GM18498 (cell line): ENCODE data around the gene C6orf15.
"Not testable (repeated sequence)": the region's sequence is repeated elsewhere in the genome, so short reads cannot be mapped to it uniquely, and the experiment has no call there.

ENCODE experiments used
- ATAC-seq: cut with Tn5 transposase; IDR thresholded peaks from one replicate; pipeline ENCODE4 v1.9.1; 2021; ENCODE audit warnings: mild to moderate bottlenecking, moderate library complexity; ENCODE audit not compliant: unreplicated experiment

C6orf15 gene

GRCh38 chr6:31070711-31071197 lies 41.6 kb downstream of the C6orf15 start:
- ATAC-seq = no peak

- no peak for ATAC-seq
Measured at GRCh38 chr6:31068669-31069340, 43.6 kb downstream of the C6orf15 start.

GRCh38 chr6:31067891-31068668 lies 44.3 kb downstream of the C6orf15 start:
- not testable (repeated sequence) for ATAC-seq

- ATAC-seq = not testable (repeated sequence)
Measured at GRCh38 chr6:31067028-31067427, 45.3 kb downstream of the C6orf15 start.

GRCh38 chr6:31065556-31065955 lies 46.8 kb downstream of the C6orf15 start:
- ATAC-seq = no peak

- no peak for ATAC-seq
Measured at GRCh38 chr6:31063906-31064435, 48.4 kb downstream of the C6orf15 start.
